Testis (tissue), 3 donors: ENCODE data around the gene ARHGAP26. TPM values are rescaled to one million over a fixed set of nuclear protein-coding genes. Genes with fewer than 3 reads are reported as not detected.

Source experiments
- DNase-seq: peaks from one replicate; pipeline ENCODE4 v3.0.0-alpha.2; 2019
- H3K27ac ChIP-seq, 2 donors: fragments of 200-600 bp; sonication (generic); one replicate each; pipeline ENCODE4 v1.5.1; 2019
- H3K27me3 ChIP-seq: fragments of 200-600 bp; sonication (generic); one replicate; pipeline ENCODE4 v1.5.1; 2019
- H3K36me3 ChIP-seq: fragments of 200-600 bp; sonication (generic); one replicate; pipeline ENCODE4 v1.5.1; 2017; ENCODE audit warnings: low read depth; ENCODE audit errors: missing control alignments
- H3K4me1 ChIP-seq: fragments of 200-600 bp; sonication (generic); one replicate; pipeline ENCODE4 v1.5.1; 2019
- H3K4me3 ChIP-seq, 2 donors: fragments of 200-600 bp; sonication (generic); one replicate each; pipeline ENCODE4 v1.5.1; 2017 to 2019
- H3K9me3 ChIP-seq: fragments of 200-600 bp; sonication (generic); one replicate; pipeline ENCODE4 v1.5.1; 2017
- CTCF ChIP-seq, 3 experiments: fragments of 450-650 bp in 2 of 3; fragments of 200-600 bp in 1 of 3; sonication (generic) in 1 of 3; IDR thresholded peaks; one replicate each; pipeline ENCODE4 v1.5.1; 2016 to 2019; ENCODE audit warnings: antibody characterized with exemption in 3 of 3, mild to moderate bottlenecking in 2 of 3, moderate library complexity in 1 of 3
- POLR2A ChIP-seq: fragments of 450-650 bp; IDR thresholded peaks from one replicate; pipeline ENCODE4 v1.6.1; 2017; ENCODE audit warnings: antibody characterized with exemption, mild to moderate bottlenecking, moderate library complexity
- WGBS, 2 donors: methylation state at CpG; one replicate each; pipeline ENCODE4 v1.1.5; 2018; 5-methylcytosine and 5-hydroxymethylcytosine counted together
- intact Hi-C: fragments of 100-400 bp; cut with DNase I; formaldehyde crosslinking; loops from one replicate; pipeline ENCODE4 v1.15.1; 2023; ENCODE audit warnings: low total_unique reads
- polyA plus RNA-seq: library from polyadenylated mRNA; stranded (reverse); fragments of 350-450 nt; fragmentation: Illumina TruSeq; extraction: RNeasy Lipid Tissue Mini Kit (QIAGEN cat#74804); gene quantifications from one replicate; pipeline ENCODE4 v1.2.3, GENCODE V29; 2014; ENCODE audit warnings: low read depth, low replicate concordance; ENCODE audit not compliant: insufficient read depth
- total RNA-seq, 2 donors: library from RNA; depleted of rRNA; stranded (reverse); fragments of >200 nt; gene quantifications; one replicate each; pipeline ENCODE4 v1.2.3, GENCODE V29; 2016

ARHGAP26 gene
- total and polyA plus RNA-seq, 3 donors from 2014 or later = 33.8 to 98.7 (median 95.7) TPM

- TF ChIP-seq CTCF (IDR thresholded peaks at IDR 0.05) (no peak), POLR2A (no peak)
- Histone ChIP-seq H3K36me3 (no peaks in the 10 kb centered on the region), H3K27ac (no peak overlapping the region), H3K4me1 (peaks cover 29% of the 10 kb centered on the region), H3K4me3 (no peak overlapping the region), H3K27me3 (no peaks in the 10 kb centered on the region), H3K9me3 (no peaks in the 10 kb centered on the region)
- intact Hi-C loops = no loop called here
- WGBS, 2 donors = 67 to 75% methylated on average over 4 of the region's 4 CpGs
- DNase-seq = no peak
These were observed 9.1 kb downstream of the ARHGAP26 start for GRCh38 chr5:142779163-142779840.

GRCh38 chr5:142780871-142781270 lies 10.7 kb downstream of the ARHGAP26 start:
- Histone ChIP-seq H3K27ac (no peak overlapping the region), H3K4me3 (no peak overlapping the region), H3K36me3 (no peaks in the 10 kb centered on the region), H3K27me3 (no peaks in the 10 kb centered on the region), H3K9me3 (no peaks in the 10 kb centered on the region), H3K4me1 (peaks cover 31% of the 10 kb centered on the region)
- intact Hi-C loops = no loop called here
- DNase-seq = no peak
- 56 to 76% methylated on average over 2 of the region's 2 CpGs for WGBS, 2 donors
- no peak for TF ChIP-seq CTCF (IDR thresholded peaks at IDR 0.05)
- TF ChIP-seq POLR2A = no peak

- Histone ChIP-seq H3K4me3 (no peak overlapping the region), H3K9me3 (no peaks in the 10 kb centered on the region), H3K27me3 (no peaks in the 10 kb centered on the region), H3K27ac (peak overlapping the region; percentile 24 to 76), H3K36me3 (no peaks in the 10 kb centered on the region), H3K4me1 (peaks cover 31% of the 10 kb centered on the region)
- WGBS, 2 donors = 28 to 51% methylated on average over 8 of the region's 8 CpGs
- TF ChIP-seq POLR2A (no peak), CTCF (IDR thresholded peaks at IDR 0.05) (no peak)
- intact Hi-C loops = no loop called here
- DNase-seq = peak; percentile 92
These were observed 12.9 kb downstream of the ARHGAP26 start for GRCh38 chr5:142782976-142783530.

GRCh38 chr5:142783601-142784341 lies 13.6 kb downstream of the ARHGAP26 start:
- H3K36me3 ChIP-seq = no peaks in the 10 kb centered on the region
- no peak overlapping the region for H3K4me3 ChIP-seq
- no peaks in the 10 kb centered on the region for H3K27me3 ChIP-seq
- intact Hi-C loops = no loop called here
- H3K9me3 ChIP-seq = no peaks in the 10 kb centered on the region
- H3K4me1 ChIP-seq = peaks cover 31% of the 10 kb centered on the region
- TF ChIP-seq POLR2A = no peak
- no peak for TF ChIP-seq CTCF (IDR thresholded peaks at IDR 0.05)
- 36 to 40% methylated on average over 9 of the region's 9 CpGs for WGBS, 2 donors
- peak; percentile 68 for DNase-seq
- H3K27ac ChIP-seq = peak overlapping the region; percentile 24 to 76
